T-cell (primary cell): Measurements from ENCODE around the gene LRP1B. TPM values are rescaled to one million over a fixed set of nuclear protein-coding genes. Genes with fewer than 3 reads are reported as not detected.

Experiments
- ATAC-seq, 4 experiments: fragments of 200-7000 bp in 3 of 4; fragments of 150-1000 bp in 1 of 4; cut with Tn5 transposase; replicated peaks in 1 of 4; 1 replicate in 3 of 4; 2 replicates in 1 of 4; pipeline ENCODE4 v1.10.0; 2021; ENCODE audit warnings: moderate library complexity in 3 of 4, mild to moderate bottlenecking in 2 of 4, moderate number of reproducible peaks in 1 of 4
- CTCF ChIA-PET, 2 donors: fragments of 300-600 bp; sonication (Branson Sonifier 250); formaldehyde crosslinking; loops; one replicate each; lab custom pipeline; 2022; ENCODE audit warnings: antibody characterized with exemption in 2 of 2; lab: Charles Lee
- POLR2A ChIA-PET, 2 donors: fragments of 300-600 bp; sonication (Branson Sonifier 250); formaldehyde crosslinking; loops; one replicate each; lab custom pipeline; 2022; ENCODE audit warnings: antibody characterized with exemption in 2 of 2; lab: Charles Lee
- DNase-seq, 35 experiments: peaks; one replicate each; pipeline versions ENCODE4 v3.0.0 to v3.0.0-alpha.2; 2013 to 2023
- H3K27ac ChIP-seq: one replicate; pipeline ENCODE4 v1.5.1; 2013; ENCODE audit warnings: low read length
- H3K27me3 ChIP-seq, 2 experiments: replicated peaks in 1 of 2; 1 replicate in 1 of 2; 2 replicates in 1 of 2; pipeline versions ENCODE4 v1.6.1 to v1.7.0; 2013; ENCODE audit warnings: low read length in 1 of 2, mixed read lengths in 1 of 2; ENCODE audit not compliant: control insufficient read depth in 2 of 2, insufficient read depth in 2 of 2; ENCODE audit errors: extremely low read depth in 1 of 2
- H3K36me3 ChIP-seq, 2 donors: 1 replicate in 1 of 2; 2 replicates in 1 of 2; pipeline versions ENCODE4 v1.6.1 to v1.7.0; 2013; ENCODE audit warnings: low read length in 1 of 2; ENCODE audit not compliant: control insufficient read depth in 2 of 2, insufficient read depth in 1 of 2; ENCODE audit errors: extremely low read depth in 1 of 2
- H3K4me1 ChIP-seq, 2 experiments: 1 replicate in 1 of 2; 2 replicates in 1 of 2; pipeline versions ENCODE4 v1.6.1 to v1.7.0; 2013; ENCODE audit warnings: low read length in 2 of 2, mixed read lengths in 1 of 2; ENCODE audit not compliant: insufficient read depth in 2 of 2, control insufficient read depth in 1 of 2; ENCODE audit errors: extremely low read depth in 1 of 2
- H3K4me3 ChIP-seq, 2 donors: 1 replicate in 1 of 2; 2 replicates in 1 of 2; pipeline versions ENCODE4 v1.5.1 to v1.7.0; 2013; ENCODE audit warnings: mild to moderate bottlenecking in 2 of 2, low read length in 1 of 2, moderate library complexity in 1 of 2; ENCODE audit not compliant: control insufficient read depth in 1 of 2; ENCODE audit errors: extremely low read depth in 1 of 2
- H3K9me3 ChIP-seq: 2 replicates; pipeline ENCODE4 v1.7.0; 2013
- H3K27ac Mint-ChIP-seq, 2 donors: one replicate each; pipeline ENCODE4 v1.8.0; 2020 to 2021; ENCODE audit warnings: mild to moderate bottlenecking in 2 of 2, mixed read lengths in 2 of 2
- H3K27me3 Mint-ChIP-seq, 2 donors: one replicate each; pipeline ENCODE4 v1.8.0; 2021 to 2022; ENCODE audit warnings: mixed read lengths in 2 of 2
- H3K36me3 Mint-ChIP-seq: one replicate; pipeline ENCODE4 v1.8.0; 2021; ENCODE audit warnings: mixed read lengths
- H3K4me1 Mint-ChIP-seq, 3 donors: one replicate each; pipeline ENCODE4 v1.8.0; 2020 to 2022; ENCODE audit warnings: mixed read lengths in 3 of 3, mild to moderate bottlenecking in 1 of 3
- H3K4me3 Mint-ChIP-seq, 3 donors: one replicate each; pipeline ENCODE4 v1.8.0; 2020 to 2022; ENCODE audit warnings: mild to moderate bottlenecking in 3 of 3, mixed read lengths in 3 of 3, moderate library complexity in 3 of 3
- H3K9me3 Mint-ChIP-seq, 3 donors: one replicate each; pipeline ENCODE4 v1.8.0; 2020 to 2022; ENCODE audit warnings: mixed read lengths in 3 of 3
- WGBS: methylation state at CpG from one replicate; pipeline ENCODE4 v1.1.5; 2013; ENCODE audit warnings: missing lambda C conversion rate; ENCODE audit not compliant: insufficient coverage; 5-methylcytosine and 5-hydroxymethylcytosine counted together
- total RNA-seq, 35 experiments: library from RNA in 6 of 35; stranded (reverse) in 6 of 35; fragments of 120-200 nt in 1 of 35; gene quantifications; one replicate each; pipeline versions ENCODE4 v1.2.1 to v1.2.4 and lab custom pipeline; 2013 to 2026

The LRP1B gene
- total RNA-seq, 5 donors from 2014 or later (not counting 1 experiment from before 2014, with no cell fraction given), result not detected

DNA sequence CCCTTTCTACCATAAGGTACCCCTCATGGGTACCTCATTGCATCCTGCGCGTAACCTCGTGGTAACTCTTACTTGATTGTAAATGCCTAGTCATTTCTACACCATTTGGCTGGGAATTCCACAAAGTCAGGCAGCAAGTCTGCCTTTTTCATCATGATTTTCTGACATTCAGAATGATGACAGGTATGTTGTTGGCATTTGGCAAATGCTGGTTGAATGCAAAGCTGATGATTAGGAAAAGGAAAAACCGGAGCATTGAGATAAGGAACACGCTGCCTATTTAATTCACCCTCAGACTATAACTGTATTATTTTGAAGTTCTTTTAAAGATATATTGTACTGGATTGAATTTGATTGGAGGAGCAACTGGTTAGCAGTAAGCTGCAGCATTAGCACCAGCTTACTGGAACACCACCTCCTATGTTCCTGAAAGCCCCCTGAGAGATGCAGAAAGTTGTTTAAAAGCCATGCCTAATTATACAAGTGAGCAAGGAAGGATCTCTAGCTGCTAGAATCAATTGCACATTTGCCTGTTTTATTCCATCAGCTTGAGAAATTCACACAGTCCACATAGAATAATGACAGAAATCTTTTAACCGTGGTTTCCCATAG, 520.1 kb downstream of the LRP1B start:
- DNase-seq, result no peak
- H3K27me3 ChIP-seq, result no peaks in the 10 kb centered on the region
- no peaks in the 10 kb centered on the region for H3K4me1 Mint-ChIP-seq
- no peaks in the 10 kb centered on the region for H3K4me1 ChIP-seq
- H3K27ac Mint-ChIP-seq, result no peak overlapping the region
- H3K36me3 Mint-ChIP-seq, result no peaks in the 10 kb centered on the region
- H3K36me3 ChIP-seq, result no peaks in the 10 kb centered on the region
- POLR2A ChIA-PET, result no interaction called here
- H3K27me3 Mint-ChIP-seq, result no peaks in the 10 kb centered on the region
- peaks cover 0 to 15% (median 12%) of the 10 kb centered on the region in 3 donors for H3K9me3 Mint-ChIP-seq
- ATAC-seq, result no peak
- no peak overlapping the region for H3K27ac ChIP-seq
- no peak overlapping the region for H3K4me3 ChIP-seq
- CTCF ChIA-PET, result no interaction called here
- no peaks in the 10 kb centered on the region for H3K9me3 ChIP-seq
- no peak overlapping the region for H3K4me3 Mint-ChIP-seq
- WGBS, result 75% methylated on average over 3 of the region's 6 CpGs

DNA sequence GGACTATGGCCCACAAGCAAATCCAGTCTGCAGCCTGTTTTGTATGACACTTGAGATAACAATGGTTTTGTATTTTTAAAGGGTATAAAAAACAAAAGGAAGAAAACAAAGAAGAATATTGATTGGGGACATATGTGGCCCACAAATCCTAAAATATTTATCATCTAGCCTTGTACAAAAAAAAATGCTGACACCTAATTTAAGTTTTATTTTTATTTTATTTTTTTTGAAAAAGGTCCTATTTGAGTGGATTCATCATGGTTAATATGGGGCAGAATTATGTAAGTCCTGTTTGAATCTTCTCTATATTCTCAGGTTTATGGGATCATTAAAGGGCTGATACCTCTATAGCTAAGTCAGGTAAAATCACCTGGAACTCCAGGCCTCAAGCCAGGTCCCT, 525.7 kb downstream of the LRP1B start:
- DNase-seq, result no peak
- ChIA-PET POLR2A (no interaction called here), CTCF (no interaction called here)
- Histone ChIP-seq H3K36me3 (no peaks in the 10 kb centered on the region), H3K4me1 (no peaks in the 10 kb centered on the region), H3K27ac (no peak overlapping the region), H3K9me3 (no peaks in the 10 kb centered on the region), H3K4me3 (no peak overlapping the region), H3K27me3 (no peaks in the 10 kb centered on the region)
- ATAC-seq, result no peak
- H3K36me3 Mint-ChIP-seq, result no peaks in the 10 kb centered on the region
- H3K27me3 Mint-ChIP-seq, result no peaks in the 10 kb centered on the region
- no peaks in the 10 kb centered on the region for H3K4me1 Mint-ChIP-seq
- no peak overlapping the region for H3K4me3 Mint-ChIP-seq
- H3K9me3 Mint-ChIP-seq, result peaks cover 6 to 16% (median 11%) of the 10 kb centered on the region in 3 donors
- H3K27ac Mint-ChIP-seq, result no peak overlapping the region

DNA sequence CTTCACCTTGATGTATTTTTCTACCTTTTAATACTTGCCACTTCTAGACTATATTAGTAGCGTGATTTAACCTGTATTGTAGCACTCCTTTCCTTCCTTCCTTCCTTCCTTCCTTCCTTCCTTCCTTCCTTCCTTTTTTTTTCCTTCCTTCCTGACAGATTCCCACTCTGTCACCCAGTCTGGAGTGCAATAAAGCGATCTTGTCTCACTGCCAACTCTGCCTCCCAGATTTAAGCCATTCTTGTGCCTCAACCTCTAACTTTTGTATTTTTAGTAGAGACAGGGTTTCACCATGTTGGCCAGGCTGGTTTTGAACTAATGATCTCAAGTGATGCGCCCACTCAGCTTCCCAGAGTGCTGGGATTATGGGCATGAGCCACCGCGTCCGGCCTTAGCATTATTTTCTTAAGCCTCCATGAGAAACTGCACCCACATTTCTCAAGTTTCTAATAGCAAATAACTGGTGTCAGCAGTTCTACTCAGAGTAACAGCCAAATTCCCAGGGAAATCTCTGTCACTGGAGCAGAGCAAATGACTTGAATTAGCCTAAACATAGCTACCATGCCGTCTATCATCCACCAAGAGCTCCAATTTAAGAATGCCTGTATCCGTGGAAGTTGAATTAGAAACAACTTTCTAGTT, 529.2 kb downstream of the LRP1B start:
- DNase-seq (no peak), ATAC-seq (no peak)
- Mint-ChIP-seq H3K4me1 (no peaks in the 10 kb centered on the region), H3K27ac (no peak overlapping the region), H3K4me3 (no peak overlapping the region), H3K36me3 (no peaks in the 10 kb centered on the region), H3K27me3 (no peaks in the 10 kb centered on the region), H3K9me3 (peaks cover 3 to 22% (median 18%) of the 10 kb centered on the region in 3 donors)
- Histone ChIP-seq H3K4me3 (no peak overlapping the region), H3K36me3 (no peaks in the 10 kb centered on the region), H3K9me3 (no peaks in the 10 kb centered on the region), H3K27ac (no peak overlapping the region), H3K27me3 (no peaks in the 10 kb centered on the region), H3K4me1 (no peaks in the 10 kb centered on the region)
- POLR2A ChIA-PET, result no interaction called here
- CTCF ChIA-PET, result no interaction called here
- WGBS, result 66% methylated on average over 5 of the region's 8 CpGs

DNA sequence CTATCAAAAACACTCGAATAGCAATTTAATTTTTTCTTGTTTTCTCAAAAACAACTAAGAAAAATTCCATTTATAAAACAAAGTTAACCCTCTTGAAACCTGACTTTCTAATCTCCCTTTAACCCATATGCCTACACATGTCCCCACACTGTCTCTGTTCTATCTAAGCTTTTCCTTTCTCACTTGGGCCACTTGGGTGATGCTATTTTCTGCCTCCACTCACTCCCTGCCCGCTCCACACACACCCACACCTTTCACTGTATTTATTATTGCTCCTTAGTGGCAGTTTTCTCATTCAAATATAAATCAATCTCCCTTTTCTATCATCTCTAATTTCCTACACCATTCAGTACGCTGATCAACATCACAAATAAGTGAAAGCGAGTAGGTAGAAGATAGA, 531.1 kb downstream of the LRP1B start:
- Mint-ChIP-seq H3K27ac (no peak overlapping the region), H3K27me3 (no peaks in the 10 kb centered on the region), H3K36me3 (no peaks in the 10 kb centered on the region), H3K4me3 (no peak overlapping the region), H3K9me3 (peaks cover 3 to 22% (median 18%) of the 10 kb centered on the region in 3 donors), H3K4me1 (no peaks in the 10 kb centered on the region)
- Histone ChIP-seq H3K27ac (no peak overlapping the region), H3K9me3 (no peaks in the 10 kb centered on the region), H3K4me1 (no peaks in the 10 kb centered on the region), H3K36me3 (no peaks in the 10 kb centered on the region), H3K27me3 (no peaks in the 10 kb centered on the region), H3K4me3 (no peak overlapping the region)
- ChIA-PET POLR2A (no interaction called here), CTCF (no interaction called here)
- ATAC-seq, result no peak
- DNase-seq, result no peak
- 71% methylated on average over 2 of the region's 4 CpGs for WGBS

DNA sequence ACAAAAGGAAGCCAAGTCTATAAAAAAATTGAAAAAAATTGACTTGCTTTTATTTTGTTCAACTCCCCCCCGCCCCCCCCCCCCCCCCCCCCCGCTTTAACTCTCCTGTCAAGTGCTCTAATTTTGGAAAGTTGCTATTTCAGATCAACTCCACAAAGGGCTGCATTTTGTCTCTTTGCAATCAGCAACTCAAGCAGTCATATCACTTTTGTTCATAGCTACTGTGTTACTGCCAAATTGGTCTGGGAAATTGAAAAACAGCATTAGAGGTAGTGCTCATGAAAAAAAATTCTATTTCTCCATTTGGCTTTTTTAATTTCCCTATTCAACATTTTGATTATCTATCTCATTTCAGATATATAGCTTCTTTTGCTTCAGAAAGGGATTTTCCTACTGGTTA, 531.8 kb downstream of the LRP1B start:
- Mint-ChIP-seq H3K9me3 (peaks cover 5 to 22% (median 18%) of the 10 kb centered on the region in 3 donors), H3K4me1 (no peaks in the 10 kb centered on the region), H3K27ac (no peak overlapping the region), H3K4me3 (no peak overlapping the region), H3K36me3 (no peaks in the 10 kb centered on the region), H3K27me3 (no peaks in the 10 kb centered on the region)
- H3K9me3 ChIP-seq, result no peaks in the 10 kb centered on the region
- ATAC-seq (no peak), DNase-seq (no peak)
- H3K4me3 ChIP-seq, result no peak overlapping the region
- H3K36me3 ChIP-seq, result no peaks in the 10 kb centered on the region
- no peak overlapping the region for H3K27ac ChIP-seq
- POLR2A ChIA-PET, result interaction anchor here in 1 of 2 donors (0.7 kb wide), 1 partner anchor 829 kb away, joined by 3 read pairs; no protein-coding TSS in a partner anchor
- no peaks in the 10 kb centered on the region for H3K27me3 ChIP-seq
- CTCF ChIA-PET, result no interaction called here
- H3K4me1 ChIP-seq, result no peaks in the 10 kb centered on the region
- no CpG with 5 or more reads among the region's 2 CpGs for WGBS

DNA sequence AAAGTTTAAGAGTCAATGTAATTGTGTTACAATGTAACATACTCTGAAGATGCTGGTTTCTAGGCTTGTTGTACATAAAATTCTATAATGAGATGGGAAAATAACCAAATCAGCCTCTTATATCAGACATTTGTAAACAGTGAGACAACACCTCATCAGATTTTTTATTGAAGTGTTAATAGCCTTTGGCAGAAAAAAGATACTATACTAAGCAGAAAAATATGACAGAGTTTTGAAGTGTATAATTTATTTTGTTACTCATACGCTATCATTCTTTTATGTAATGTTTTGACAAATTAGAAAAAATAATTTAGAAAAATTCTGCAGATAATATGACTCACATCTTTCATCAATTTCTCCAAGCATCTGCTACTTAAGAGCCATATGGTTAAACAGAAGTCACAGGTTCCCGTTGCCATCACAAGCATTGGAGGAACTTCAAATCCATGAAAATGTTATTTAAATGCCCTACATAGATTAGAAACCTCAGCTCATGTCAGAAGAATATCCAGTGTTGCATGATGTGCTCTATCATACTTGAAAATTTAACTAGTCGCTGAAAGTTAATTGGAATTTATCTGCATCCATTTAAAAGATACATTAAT, 535.4 kb downstream of the LRP1B start:
- no peaks in the 10 kb centered on the region for H3K27me3 ChIP-seq
- H3K9me3 ChIP-seq, result no peaks in the 10 kb centered on the region
- no peak for DNase-seq
- Mint-ChIP-seq H3K27me3 (no peaks in the 10 kb centered on the region), H3K9me3 (peaks cover 12 to 23% (median 17%) of the 10 kb centered on the region in 3 donors), H3K4me1 (no peaks in the 10 kb centered on the region), H3K4me3 (no peak overlapping the region), H3K36me3 (no peaks in the 10 kb centered on the region), H3K27ac (no peak overlapping the region)
- H3K4me1 ChIP-seq, result no peaks in the 10 kb centered on the region
- POLR2A ChIA-PET, result no interaction called here
- H3K36me3 ChIP-seq, result no peaks in the 10 kb centered on the region
- no peak overlapping the region for H3K4me3 ChIP-seq
- H3K27ac ChIP-seq, result no peak overlapping the region
- no peak for ATAC-seq
- CTCF ChIA-PET, result no interaction called here
- WGBS, result 60% methylated on average over 1 of the region's 3 CpGs
